GDM1 (cell line): Measurements from ENCODE around the gene RSL24D1.

Experiments
- DNase-seq: peaks from one replicate; lab custom pipeline; 2025; lab: John Stamatoyannopoulos, UW

RSL24D1 gene

GRCh38 chr15:55196458-55197361 is at the start of gene RSL24D1:
TSS of gene RSL24D1 (minus strand) at chr15:55196941. CDS start at chr15:55196890, 51 bp downstream.
- DNase-seq, result peak; percentile 98

DNA sequence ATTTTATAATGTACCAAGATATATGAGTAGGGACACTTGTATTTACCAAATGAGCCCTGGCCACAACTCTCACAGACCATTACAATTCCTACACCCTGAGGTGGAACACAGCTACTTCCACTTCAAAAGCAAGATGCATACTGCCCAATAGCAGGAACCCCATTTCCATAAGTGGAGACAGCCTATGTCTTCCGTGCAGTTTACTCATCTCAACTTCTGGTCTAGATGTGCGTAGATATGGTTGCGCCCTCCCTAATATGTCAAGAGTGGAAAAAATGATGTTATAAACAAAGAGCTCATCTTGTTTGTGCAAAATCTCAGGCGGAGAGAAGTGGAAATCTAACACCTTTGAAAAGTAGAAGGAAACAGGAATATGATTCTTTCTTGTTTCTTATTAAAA is 48.3 kb upstream of the RSL24D1 start:
- no peak for DNase-seq

GRCh38 chr15:55241891-55242290 is 45.1 kb upstream of the RSL24D1 start:
- no peak for DNase-seq

DNA sequence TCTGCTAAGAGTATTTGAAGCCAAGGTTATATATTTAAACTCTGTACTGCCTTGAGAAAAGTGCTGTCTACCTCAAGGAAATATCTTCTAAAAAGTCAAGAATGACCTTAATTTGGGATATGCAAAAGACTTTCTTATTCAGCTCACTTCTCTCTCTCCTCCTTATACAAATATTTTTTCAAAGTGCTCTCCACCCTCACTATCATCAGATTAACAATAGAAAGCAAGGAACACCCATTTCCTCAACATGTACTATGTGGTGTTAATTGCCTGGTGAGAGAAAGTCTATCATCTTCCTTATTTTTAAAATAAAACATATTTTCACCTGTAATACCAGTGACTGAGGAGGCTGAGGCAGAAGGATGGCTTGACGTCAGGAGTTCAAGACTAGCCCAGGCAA is 44.4 kb upstream of the RSL24D1 start:
- no peak for DNase-seq

- no peak for DNase-seq
Measured at GRCh38 chr15:55240125-55240760, 43.5 kb upstream of the RSL24D1 start.

DNA sequence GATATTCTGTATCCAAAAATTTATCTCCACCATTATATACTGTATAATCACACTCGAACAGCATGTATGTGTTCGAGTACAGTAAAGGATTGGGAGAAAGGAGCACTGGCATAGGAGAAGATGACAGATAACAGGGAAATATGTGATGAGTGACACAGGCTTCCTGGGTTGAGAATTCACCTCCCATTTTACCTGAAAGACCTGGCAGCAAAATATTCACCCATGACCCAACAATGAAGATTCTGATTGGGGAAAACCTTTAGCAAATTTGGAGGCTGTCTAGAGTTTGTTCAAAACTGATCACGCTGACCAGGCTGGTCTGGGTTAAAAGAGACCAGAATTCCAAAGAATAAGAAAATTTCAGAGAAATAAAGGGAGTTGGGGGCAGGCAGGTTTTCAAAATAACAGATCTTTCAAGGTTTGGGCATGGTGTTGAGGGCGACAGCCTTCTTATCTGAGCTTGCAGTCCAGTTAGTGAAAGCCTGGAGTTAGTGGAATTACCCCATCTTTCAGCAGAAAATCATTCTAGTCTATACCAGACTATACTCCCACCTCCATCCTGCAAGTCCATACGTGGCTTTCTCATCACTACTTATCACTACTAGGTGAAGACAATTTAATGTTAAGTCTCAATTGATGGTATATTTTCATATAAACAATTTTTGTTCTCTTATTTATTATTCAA is 42.8 kb upstream of the RSL24D1 start:
- DNase-seq, result no peak

- DNase-seq, result no peak
Measured at GRCh38 chr15:55238877-55239276, 42.1 kb upstream of the RSL24D1 start.

DNA sequence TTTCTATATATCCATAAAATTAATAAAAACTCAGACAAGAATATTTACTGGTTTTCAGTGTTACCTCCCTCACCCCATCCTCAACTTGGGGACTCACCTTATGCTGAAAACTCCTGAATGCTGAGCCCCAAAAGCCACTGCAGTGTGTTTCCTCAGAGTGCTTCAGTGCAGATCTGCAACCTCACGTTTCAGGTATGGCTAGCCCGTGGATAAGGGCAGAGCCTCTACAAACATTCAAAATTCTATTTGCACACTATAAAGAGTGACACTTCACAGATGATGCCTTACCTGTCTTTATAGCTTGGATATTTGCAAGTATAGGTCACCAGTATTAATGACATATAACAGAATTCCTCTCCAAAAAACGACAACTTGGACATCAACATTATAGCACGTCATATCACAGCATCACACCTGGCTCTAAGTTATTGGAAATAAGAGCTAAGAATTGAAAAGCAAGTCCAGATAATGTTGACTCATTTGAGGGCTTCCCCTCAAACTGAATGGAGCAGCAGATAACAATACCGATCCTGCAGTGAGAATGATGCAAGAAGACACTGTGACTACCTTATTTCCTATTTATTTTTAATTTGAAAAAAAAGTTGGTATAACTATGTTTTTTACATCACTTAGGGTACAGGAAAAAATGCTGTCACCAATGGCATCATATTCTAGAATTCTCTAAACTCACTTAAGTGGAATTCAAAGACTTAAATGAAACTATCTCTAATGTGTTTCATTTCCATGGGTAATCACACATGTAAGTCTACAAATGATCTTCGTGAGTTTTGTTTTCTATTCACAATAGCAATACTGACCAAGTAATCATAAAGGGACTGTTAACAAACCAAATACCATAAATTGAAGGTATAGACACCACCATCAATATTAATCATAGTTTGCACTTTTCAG is 40.7 kb upstream of the RSL24D1 start:
- DNase-seq, result no peak

GRCh38 chr15:55235546-55236036 is 38.9 kb upstream of the RSL24D1 start:
- no peak for DNase-seq

- no peak for DNase-seq
Measured at GRCh38 chr15:55234800-55235104, 38.0 kb upstream of the RSL24D1 start.

GRCh38 chr15:55234104-55234799 is 37.5 kb upstream of the RSL24D1 start:
- no peak for DNase-seq

DNA sequence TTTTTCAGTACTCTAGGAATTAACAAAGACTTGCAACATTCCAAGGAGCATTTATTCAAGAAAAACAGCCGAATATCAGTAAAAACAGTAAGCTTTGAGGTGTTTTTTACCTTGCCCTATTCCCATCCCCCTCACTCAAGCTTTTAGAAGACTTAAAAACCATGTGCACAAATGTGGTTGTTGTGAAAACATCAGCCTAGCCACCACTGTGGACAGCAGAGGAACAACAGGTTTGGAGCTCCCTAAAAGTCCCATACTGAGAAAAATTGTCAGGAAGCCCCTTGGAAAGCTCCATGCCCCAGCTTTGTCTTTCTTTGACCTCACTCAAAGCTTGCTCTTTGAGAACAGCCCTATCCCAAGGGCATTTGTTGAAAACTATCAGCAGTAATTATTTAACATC is 34.7 kb upstream of the RSL24D1 start:
- DNase-seq, result no peak

- DNase-seq, result no peak
Measured at GRCh38 chr15:55230953-55231352, 34.2 kb upstream of the RSL24D1 start.

- DNase-seq, result no peak
Measured at GRCh38 chr15:55230051-55230670, 33.4 kb upstream of the RSL24D1 start.

DNA sequence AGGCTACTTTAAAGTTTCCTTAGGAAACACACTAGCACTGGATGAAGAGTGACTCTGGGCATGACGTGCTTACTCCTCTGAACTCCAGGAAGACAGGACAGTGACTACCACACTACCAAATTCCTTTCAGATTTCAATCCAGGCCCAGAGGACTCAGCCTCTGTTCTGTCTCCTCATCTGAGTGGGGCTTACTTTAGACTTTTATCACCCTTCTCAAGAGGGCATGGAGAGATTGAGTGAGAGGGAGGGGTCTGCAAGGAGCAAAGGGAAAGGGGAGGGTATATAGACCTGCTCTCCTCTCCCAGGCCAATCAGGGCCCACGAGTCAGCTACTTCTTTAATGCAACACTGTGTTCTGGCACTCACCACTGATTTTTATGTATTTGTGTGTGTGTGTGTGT is 29.4 kb upstream of the RSL24D1 start:
- DNase-seq, result no peak

GRCh38 chr15:55224892-55225291 is 28.2 kb upstream of the RSL24D1 start:
- DNase-seq, result no peak

DNA sequence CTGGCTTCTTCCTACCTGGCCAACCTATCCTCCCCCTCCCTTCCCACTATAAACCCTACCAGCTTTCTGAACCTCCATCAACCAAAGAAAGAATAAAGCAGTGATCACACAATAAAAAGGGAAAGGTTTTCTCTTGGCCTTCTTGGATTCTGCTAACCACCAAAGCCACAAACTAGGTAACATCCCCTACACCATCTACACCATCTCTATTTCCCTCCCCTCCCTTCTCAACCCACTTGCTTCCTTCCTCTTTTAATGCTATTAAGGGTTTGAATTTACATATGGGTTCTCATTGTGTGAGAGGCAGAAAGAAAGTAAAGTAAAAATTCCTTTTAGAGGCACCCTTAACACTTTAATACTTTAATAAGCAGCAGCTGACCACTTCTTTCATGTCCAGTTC is 25.8 kb upstream of the RSL24D1 start:
- DNase-seq, result peak; percentile 70

GRCh38 chr15:55221090-55222011 is 24.6 kb upstream of the RSL24D1 start:
- DNase-seq, result peak; percentile 4

GRCh38 chr15:55220606-55221005 is 23.9 kb upstream of the RSL24D1 start:
- no peak for DNase-seq

DNA sequence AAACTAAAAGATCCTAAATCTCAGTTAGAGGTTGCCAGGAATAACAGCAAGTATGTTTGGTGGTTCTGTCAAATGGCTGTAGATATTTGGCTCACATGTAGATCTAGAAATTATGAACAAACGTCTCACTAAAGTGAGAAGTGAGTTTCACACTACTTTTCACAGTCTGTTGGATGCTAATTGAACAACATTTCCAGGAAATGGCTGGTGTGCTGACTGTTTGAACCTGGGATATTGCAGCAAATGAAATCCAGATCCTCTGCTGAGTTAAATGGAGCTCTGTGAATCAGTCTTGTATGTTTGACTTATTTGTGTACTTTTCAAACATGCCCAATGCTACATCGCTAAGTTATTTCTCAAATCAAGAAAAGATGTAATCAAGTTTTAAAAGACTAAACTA is 21.3 kb upstream of the RSL24D1 start:
- DNase-seq, result no peak
